Measurements from ENCODE around the gene FNBP1. TPM values are rescaled to one million over a fixed set of nuclear protein-coding genes. Genes with fewer than 3 reads are reported as not detected.

The FNBP1 gene
- total and polyA plus RNA-seq, 10 of the 15 experiments (the other 5 are each of a cell fraction or from before 2014, with no cell fraction given), result 64.5 to 353 (median 179) TPM

GRCh38 chr9:130003943-130004552 is 38.9 kb downstream of the FNBP1 start:
- WGBS (ENCODE audit: insufficient coverage, insufficient replicate concordance, low lambda C conversion rate, missing lambda C conversion rate), result 5% methylated on average over 8 of the region's 8 CpGs
- intact Hi-C loops (cut with micrococcal nuclease; ENCODE audit: unreplicated experiment) (no loop called here), in situ Hi-C loops (cut with MboI) (no loop called here)
- BruUV-seq (replicated peaks), result no TSS peak
- Histone ChIP-seq H3K4me1 (ENCODE audit: control insufficient read depth, insufficient read depth, low read length) (peaks cover 59% of the 10 kb centered on the region), H3K36me3 (ENCODE audit: control insufficient read depth in 2 of 2, insufficient read depth in 2 of 2, low read length in 1 of 2) (peaks cover 6 to 35% of the 10 kb centered on the region in 2 experiments), H3K27ac (ENCODE audit: control insufficient read depth, insufficient read depth) (peak overlapping the region; percentile 99), H4K20me1 (ENCODE audit: control insufficient read depth, insufficient read depth) (peaks cover 7% of the 10 kb centered on the region), H3K9me3 (replicated peaks; ENCODE audit: control insufficient read depth, insufficient read depth, low read length) (no peaks in the 10 kb centered on the region), H3K27me3 (replicated peaks in 1 of 2; ENCODE audit: control insufficient read depth in 2 of 2, insufficient read depth in 2 of 2, low read length in 1 of 2) (no peaks in the 10 kb centered on the region), H3K4me3 (no peak overlapping the region), H2AFZ (ENCODE audit: control insufficient read depth, low read depth, low read length) (no peak overlapping the region), H3K9ac (ENCODE audit: control insufficient read depth, insufficient read depth, low read length) (peak overlapping the region; percentile 2), H3K79me2 (ENCODE audit: control insufficient read depth, insufficient read depth, low read length) (peaks cover 99% of the 10 kb centered on the region), H3K4me2 (ENCODE audit: control insufficient read depth, insufficient read depth) (peak overlapping the region; percentile 38; the same call in 1 of the 2 replicates)
- ChIA-PET CTCF (interaction anchor here (1.2 to 2.4 kb wide), 3 partner anchors 9 to 47 kb away, joined by 3 to 8 read pairs (median 4); no protein-coding TSS in a partner anchor), RAD21 (ENCODE audit: unreplicated experiment) (interaction anchor here (0.6 to 8.7 kb wide), 10 partner anchors 11 to 57 kb away, joined by 3 to 172 read pairs (median 4); no protein-coding TSS in a partner anchor), SMC1A (ENCODE audit: uncharacterized antibody, unreplicated experiment) (interaction anchor here (1.0 to 23.6 kb wide), 4 partner anchors 9 to 119 kb away, joined by 3 to 763 read pairs (median 6); no protein-coding TSS in a partner anchor), POLR2A (interaction anchor here (0.6 to 10.9 kb wide), 7 partner anchors 9 to 316 kb away, joined by 3 to 247 read pairs (median 5); no protein-coding TSS in a partner anchor)
- DNase-seq (ENCODE audit: low read depth, low spot score), result no peak
- FAIRE-seq, result no peak
- no peak for TF ChIP-seq EZH2 (IDR thresholded peaks at IDR 0.05; ENCODE audit: borderline replicate concordance, control insufficient read depth, low read depth, low read length)
- 0 out of 2 replicates have a peak, but pooled peaks have one; percentile 50 for TF ChIP-seq WRNIP1 (IDR thresholded peaks at IDR 0.05; ENCODE audit: borderline replicate concordance, low read depth, low read length)
- ATAC-seq, result no peak

GRCh38 chr9:130002320-130002719 is 40.7 kb downstream of the FNBP1 start:
- in situ Hi-C loops (cut with MboI) (no loop called here), intact Hi-C loops (cut with micrococcal nuclease; ENCODE audit: unreplicated experiment) (no loop called here)
- H3K4me3 ChIP-seq, result no peak overlapping the region
- WGBS (ENCODE audit: insufficient coverage, insufficient replicate concordance, low lambda C conversion rate, missing lambda C conversion rate), result 31% methylated on average over 5 of the region's 5 CpGs
- H4K20me1 ChIP-seq (ENCODE audit: control insufficient read depth, insufficient read depth), result peaks cover 7% of the 10 kb centered on the region
- H3K36me3 ChIP-seq (ENCODE audit: control insufficient read depth in 2 of 2, insufficient read depth in 2 of 2, low read length in 1 of 2), result peaks cover 6 to 34% of the 10 kb centered on the region in 2 experiments
- peak overlapping the region; percentile 65; the same call in 1 of the 2 replicates for H3K27ac ChIP-seq (ENCODE audit: control insufficient read depth, insufficient read depth)
- DNase-seq (ENCODE audit: low read depth, low spot score), result no peak
- ChIA-PET POLR2A (interaction anchor here (0.6 to 14.1 kb wide), 2 partner anchors 17 to 843 kb away, joined by 3 to 270 read pairs; no protein-coding TSS in a partner anchor), RAD21 (ENCODE audit: unreplicated experiment) (interaction anchor here (17.1 kb wide), 1 partner anchor 22 kb away, joined by 418 read pairs; no protein-coding TSS in a partner anchor), SMC1A (ENCODE audit: uncharacterized antibody, unreplicated experiment) (interaction anchor here (23.6 kb wide), 1 partner anchor 26 kb away, joined by 763 read pairs; no protein-coding TSS in a partner anchor), CTCF (no interaction called here)
- BruUV-seq (replicated peaks), result no TSS peak
- 0 out of 2 replicates have a peak overlapping the region, but pooled peaks have one; percentile 3 for H3K4me2 ChIP-seq (ENCODE audit: control insufficient read depth, insufficient read depth)
- TF ChIP-seq SPI1 (IDR thresholded peaks at IDR 0.05; ENCODE audit: borderline replicate concordance, insufficient read depth, low read depth, low read length), result no peak
- TF ChIP-seq YBX1 (IDR thresholded peaks at IDR 0.05), result no peak
- no peak for TF ChIP-seq ASH2L (IDR thresholded peaks at IDR 0.05; ENCODE audit: borderline replicate concordance, low read depth)
- TF ChIP-seq POLR2AphosphoS2 (IDR thresholded peaks at IDR 0.05; ENCODE audit: low read depth, low read length), result peak; percentile 59; the same call in 1 of the 2 replicates
- TF ChIP-seq HDGF (IDR thresholded peaks at IDR 0.05), result no peak
- no peak for TF ChIP-seq TARDBP (IDR thresholded peaks at IDR 0.05; ENCODE audit: borderline replicate concordance)
- TF ChIP-seq POLR2AphosphoS5 (IDR thresholded peaks at IDR 0.05; ENCODE audit: low read length), result peak; percentile 42; the same call in 1 of the 2 replicates
- no peak for TF ChIP-seq TCF12 (IDR thresholded peaks at IDR 0.05; ENCODE audit: low read depth, low read length)
- TF ChIP-seq ELK1 (IDR thresholded peaks at IDR 0.05; ENCODE audit: low read depth, low read length), result no peak
- no peak for FAIRE-seq
- H3K9ac ChIP-seq (ENCODE audit: control insufficient read depth, insufficient read depth, low read length), result no peak overlapping the region
- peaks cover 61% of the 10 kb centered on the region for H3K4me1 ChIP-seq (ENCODE audit: control insufficient read depth, insufficient read depth, low read length)
- no peak for ATAC-seq
- no peaks in the 10 kb centered on the region for H3K9me3 ChIP-seq (replicated peaks; ENCODE audit: control insufficient read depth, insufficient read depth, low read length)
- no peaks in the 10 kb centered on the region for H3K27me3 ChIP-seq (replicated peaks in 1 of 2; ENCODE audit: control insufficient read depth in 2 of 2, insufficient read depth in 2 of 2, low read length in 1 of 2)
- peaks cover 99% of the 10 kb centered on the region for H3K79me2 ChIP-seq (ENCODE audit: control insufficient read depth, insufficient read depth, low read length)
- H2AFZ ChIP-seq (ENCODE audit: control insufficient read depth, low read depth, low read length), result no peak overlapping the region
